ENCODE results near the gene HES6.
A peak's percentile ranks its signal among the peaks of the same experiment; 100 is the strongest.

Gene HES6

DNA sequence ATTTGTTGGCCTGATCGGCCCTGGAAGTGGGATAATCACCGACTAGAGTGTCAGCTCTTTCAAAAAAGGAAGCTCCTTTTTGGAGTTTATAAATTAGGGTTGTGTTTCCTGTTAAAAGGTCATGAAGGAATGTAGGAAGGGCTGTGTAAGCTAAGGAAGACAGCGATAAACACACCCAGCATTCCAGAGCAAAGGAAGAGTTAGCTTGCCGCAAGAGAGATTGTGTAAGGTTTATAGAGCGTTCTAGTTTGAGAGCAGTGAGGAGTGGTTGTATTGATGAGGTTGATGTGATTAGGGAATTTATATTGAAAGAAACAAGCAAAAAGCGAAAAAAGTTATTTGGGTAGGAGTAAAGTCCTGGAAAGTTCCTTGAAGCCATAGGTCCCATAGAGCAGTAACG lies 32.8 kb downstream of the HES6 start:
- no peaks in the 10 kb centered on the region for H3K27me3 ChIP-seq (ENCODE audit: low read length)
- H3K9me2 ChIP-seq (replicated peaks; ENCODE audit: insufficient read depth, low read length), result no peaks in the 10 kb centered on the region
- H3K27ac ChIP-seq (ENCODE audit: low read depth, low read length), result no peak overlapping the region
- H3K9ac ChIP-seq (ENCODE audit: low read length), result no peak overlapping the region
- H3F3A ChIP-seq (ENCODE audit: insufficient read depth), result no peaks in the 10 kb centered on the region
- no peak for TF ChIP-seq EZH2phosphoT487 (conservative IDR thresholded peaks at IDR 0.05; ENCODE audit: low read length)
- TF ChIP-seq, protein P1, sequence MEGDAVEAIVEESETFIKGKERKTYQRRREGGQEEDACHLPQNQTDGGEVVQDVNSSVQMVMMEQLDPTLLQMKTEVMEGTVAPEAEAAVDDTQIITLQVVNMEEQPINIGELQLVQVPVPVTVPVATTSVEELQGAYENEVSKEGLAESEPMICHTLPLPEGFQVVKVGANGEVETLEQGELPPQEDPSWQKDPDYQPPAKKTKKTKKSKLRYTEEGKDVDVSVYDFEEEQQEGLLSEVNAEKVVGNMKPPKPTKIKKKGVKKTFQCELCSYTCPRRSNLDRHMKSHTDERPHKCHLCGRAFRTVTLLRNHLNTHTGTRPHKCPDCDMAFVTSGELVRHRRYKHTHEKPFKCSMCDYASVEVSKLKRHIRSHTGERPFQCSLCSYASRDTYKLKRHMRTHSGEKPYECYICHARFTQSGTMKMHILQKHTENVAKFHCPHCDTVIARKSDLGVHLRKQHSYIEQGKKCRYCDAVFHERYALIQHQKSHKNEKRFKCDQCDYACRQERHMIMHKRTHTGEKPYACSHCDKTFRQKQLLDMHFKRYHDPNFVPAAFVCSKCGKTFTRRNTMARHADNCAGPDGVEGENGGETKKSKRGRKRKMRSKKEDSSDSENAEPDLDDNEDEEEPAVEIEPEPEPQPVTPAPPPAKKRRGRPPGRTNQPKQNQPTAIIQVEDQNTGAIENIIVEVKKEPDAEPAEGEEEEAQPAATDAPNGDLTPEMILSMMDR (IDR thresholded peaks at IDR 0.05; ENCODE audit: insufficient read depth, low read length, poor library complexity, severe bottlenecking), result no peak
- H3K79me2 ChIP-seq (ENCODE audit: insufficient read depth, low read length), result peaks cover 11% of the 10 kb centered on the region
- no peaks in the 10 kb centered on the region for H3K9me3 ChIP-seq (ENCODE audit: insufficient read depth, low read length)
- no peak overlapping the region for H3K4me3 ChIP-seq (ENCODE audit: insufficient read depth, low read length, poor library complexity, severe bottlenecking)
- no peak overlapping the region for H2AFZ ChIP-seq (ENCODE audit: low read depth, low read length, severe bottlenecking)
- H3K4me2 ChIP-seq (ENCODE audit: low read depth, low read length, poor library complexity, severe bottlenecking), result no peak overlapping the region
- no peaks in the 10 kb centered on the region for H3K36me3 ChIP-seq (ENCODE audit: low read length)
- H4K20me1 ChIP-seq (ENCODE audit: low read depth, low read length), result peaks cover 5% of the 10 kb centered on the region; the same call in 1 of the 2 replicates

DNA sequence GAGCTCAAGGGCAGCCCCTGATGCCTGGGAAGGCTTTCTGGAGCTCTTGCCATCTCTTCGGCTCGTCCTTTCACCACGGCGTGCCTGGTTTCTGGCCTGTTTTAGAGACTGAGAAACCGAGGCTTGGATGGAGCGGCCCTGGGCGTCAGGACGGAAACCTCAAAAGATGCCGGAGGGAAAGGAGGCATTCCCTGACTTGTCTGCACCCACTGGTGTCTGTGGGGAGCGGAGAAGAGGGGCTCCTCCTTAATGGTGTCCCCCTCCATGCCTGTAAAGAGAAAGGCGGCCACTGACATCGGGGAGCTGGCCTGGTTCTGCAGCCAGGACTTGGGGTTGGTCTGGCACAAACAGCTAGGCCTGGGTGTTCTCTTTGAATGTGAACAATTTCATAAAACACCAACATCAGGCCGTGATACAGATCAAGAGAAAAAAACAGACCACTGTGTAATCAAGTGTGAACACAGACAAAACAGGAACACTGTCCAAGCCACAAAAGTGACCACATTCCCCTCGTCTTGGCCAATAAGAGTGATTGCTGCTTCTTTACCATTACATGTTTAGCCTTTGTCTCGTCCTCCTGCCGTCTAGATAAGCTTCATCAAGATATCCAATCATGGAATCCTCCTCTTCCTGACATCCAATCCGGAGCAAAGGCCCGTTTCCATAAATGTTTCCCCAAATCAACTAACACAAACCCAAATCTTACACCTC lies 35.7 kb downstream of the HES6 start:
- H3K4me2 ChIP-seq (ENCODE audit: low read depth, low read length, poor library complexity, severe bottlenecking), result peak overlapping the region; percentile 90
- H3K9me2 ChIP-seq (replicated peaks; ENCODE audit: insufficient read depth, low read length), result no peaks in the 10 kb centered on the region
- H3K4me3 ChIP-seq (ENCODE audit: insufficient read depth, low read length, poor library complexity, severe bottlenecking), result peak overlapping the region; percentile 54
- peaks cover 40% of the 10 kb centered on the region for H3K79me2 ChIP-seq (ENCODE audit: insufficient read depth, low read length)
- H3K36me3 ChIP-seq (ENCODE audit: low read length), result no peaks in the 10 kb centered on the region
- H3K9ac ChIP-seq (ENCODE audit: low read length), result peak overlapping the region; percentile 90
- H3K27me3 ChIP-seq (ENCODE audit: low read length), result no peaks in the 10 kb centered on the region
- H2AFZ ChIP-seq (ENCODE audit: low read depth, low read length, severe bottlenecking), result peak overlapping the region; percentile 95
- TF ChIP-seq EZH2phosphoT487 (conservative IDR thresholded peaks at IDR 0.05; ENCODE audit: low read length), result no peak
- TF ChIP-seq, protein P1 (IDR thresholded peaks at IDR 0.05; ENCODE audit: insufficient read depth, low read length, poor library complexity, severe bottlenecking), result no peak
- no peaks in the 10 kb centered on the region for H3F3A ChIP-seq (ENCODE audit: insufficient read depth)
- H3K9me3 ChIP-seq (ENCODE audit: insufficient read depth, low read length), result no peaks in the 10 kb centered on the region
- peaks cover 30% of the 10 kb centered on the region; the same call in 1 of the 2 replicates for H4K20me1 ChIP-seq (ENCODE audit: low read depth, low read length)
- H3K27ac ChIP-seq (ENCODE audit: low read depth, low read length), result peak overlapping the region; percentile 58

DNA sequence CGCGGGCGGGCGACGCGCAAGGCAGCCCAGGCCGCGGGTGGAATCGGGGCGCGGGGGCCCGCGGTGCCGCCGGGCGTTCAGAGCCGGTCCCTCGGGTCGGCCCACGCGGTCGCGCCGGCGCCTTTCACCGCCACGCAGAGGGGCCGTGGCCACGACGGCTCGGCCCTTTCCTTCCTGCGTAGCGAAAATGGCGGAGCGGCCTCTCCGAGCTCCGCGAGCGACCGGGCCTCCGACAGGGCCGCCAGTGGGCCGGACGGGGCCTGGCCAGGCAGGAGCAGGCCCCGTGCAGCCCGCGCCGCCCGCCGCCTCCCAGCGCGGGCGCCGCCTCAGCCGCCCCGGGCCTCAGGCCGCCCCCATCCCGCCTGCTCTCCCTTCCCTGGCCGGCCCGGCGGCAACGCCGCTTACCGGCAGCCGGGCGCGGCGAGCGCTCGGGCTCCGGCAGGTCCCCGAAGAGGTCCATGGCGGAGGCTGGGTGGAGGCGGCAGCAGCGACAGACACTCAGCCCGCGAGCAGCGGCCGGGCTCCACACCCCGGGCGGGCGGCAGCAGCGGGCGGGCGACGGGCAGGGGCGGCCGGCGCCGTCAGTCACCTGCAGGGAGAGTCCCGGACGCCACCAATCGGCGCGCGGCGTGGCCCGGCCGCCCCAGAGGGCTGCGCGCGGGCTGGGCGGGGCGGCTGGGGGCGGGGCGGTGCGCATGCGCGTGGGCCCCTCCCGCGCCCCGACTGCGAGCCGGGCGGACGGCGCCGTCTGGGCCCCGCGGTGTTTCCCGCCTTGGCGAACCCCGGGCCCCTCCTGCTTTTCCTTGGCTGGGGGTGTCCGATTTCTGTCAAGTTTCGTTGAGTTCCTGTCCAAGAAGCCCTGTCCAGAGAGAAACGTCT lies 36.5 kb downstream of the HES6 start, which contains the start of gene ILKAP:
Gene ILKAP, minus strand, starts transcription at position 602 of the 879 bp plus-strand sequence. Its CDS starts 142 bp downstream, at position 460.
- Histone ChIP-seq H3K36me3 (ENCODE audit: low read length) (no peaks in the 10 kb centered on the region), H3K79me2 (ENCODE audit: insufficient read depth, low read length) (peaks cover 48% of the 10 kb centered on the region), H2AFZ (ENCODE audit: low read depth, low read length, severe bottlenecking) (peak within 1 kb of the TSS; percentile 95)

More for the DNA sequence above, 36.5 kb downstream of the HES6 start, which contains the start of gene ILKAP:
- H3K9me2 ChIP-seq (replicated peaks; ENCODE audit: insufficient read depth, low read length), result no peaks in the 10 kb centered on the region
- H3K9ac ChIP-seq (ENCODE audit: low read length), result peak within 1 kb of the TSS; percentile 90
- peaks cover 32% of the 10 kb centered on the region; the same call in 1 of the 2 replicates for H4K20me1 ChIP-seq (ENCODE audit: low read depth, low read length)
- peak within 1 kb of the TSS; percentile 94 for H3K4me2 ChIP-seq (ENCODE audit: low read depth, low read length, poor library complexity, severe bottlenecking)
- H3K27ac ChIP-seq (ENCODE audit: low read depth, low read length), result peak within 1 kb of the TSS; percentile 64
- peak within 1 kb of the TSS; percentile 70 for H3K4me3 ChIP-seq (ENCODE audit: insufficient read depth, low read length, poor library complexity, severe bottlenecking)
- TF ChIP-seq, protein P1 (IDR thresholded peaks at IDR 0.05; ENCODE audit: insufficient read depth, low read length, poor library complexity, severe bottlenecking), result no peak
- no peak for TF ChIP-seq EZH2phosphoT487 (conservative IDR thresholded peaks at IDR 0.05; ENCODE audit: low read length)
- H3K27me3 ChIP-seq (ENCODE audit: low read length), result no peaks in the 10 kb centered on the region
- H3K9me3 ChIP-seq (ENCODE audit: insufficient read depth, low read length), result no peaks in the 10 kb centered on the region
- no peaks in the 10 kb centered on the region for H3F3A ChIP-seq (ENCODE audit: insufficient read depth)
